IMR-90 (cell line): Measurements from ENCODE around the gene FMN2. TPM values are rescaled to one million over a fixed set of nuclear protein-coding genes. Genes with fewer than 3 reads are reported as not detected.

Experiments
- ATAC-seq: fragments of 200-7000 bp; cut with Tn5 transposase; 2 replicates; pipeline ENCODE4 v1.9.1; 2020; ENCODE audit warnings: low read depth, mild to moderate bottlenecking, moderate library complexity
- BruUV-seq: library from RNA; stranded (reverse); fragments of 400-500 nt; replicated peaks from 2 replicates; lab custom pipeline; 2021; lab: Mats Ljungman, UMichigan
- CTCF ChIA-PET: fragments of 300-600 bp; formaldehyde crosslinking; extraction: SDS; loops from one replicate; lab custom pipeline; 2021; ENCODE audit warnings: antibody characterized with exemption; lab: Yijun Ruan, JAX
- POLR2A ChIA-PET: fragments of 300-600 bp; sonication (Branson Sonifier 250); formaldehyde crosslinking; loops from one replicate; lab custom pipeline; 2022; ENCODE audit warnings: antibody characterized with exemption; ENCODE audit not compliant: unreplicated experiment; lab: Charles Lee
- DNase-seq: peaks from one replicate; pipeline ENCODE4 v3.0.0; 2013
- H2AFZ ChIP-seq: replicated peaks from 2 replicates; pipeline ENCODE3; 2013; ENCODE audit warnings: low read length, mild to moderate bottlenecking; ENCODE audit not compliant: poor library complexity
- H2AK5ac ChIP-seq: 2 replicates; pipeline ENCODE4 v1.6.1; 2013; ENCODE audit warnings: low read depth, low read length, inconsistent platforms
- H2AK9ac ChIP-seq: replicated peaks from 2 replicates; pipeline ENCODE3; 2013; ENCODE audit warnings: mild to moderate bottlenecking, low read depth, low read length, moderate library complexity; ENCODE audit not compliant: poor library complexity
- H2BK120ac ChIP-seq: 2 replicates; pipeline ENCODE4 v1.6.1; 2013; ENCODE audit warnings: low read depth, low read length, inconsistent platforms
- H2BK15ac ChIP-seq: 3 replicates; pipeline ENCODE4 v1.6.1; 2013; ENCODE audit warnings: low read depth, low read length, inconsistent platforms
- H2BK20ac ChIP-seq: 2 replicates; pipeline ENCODE4 v1.6.1; 2013; ENCODE audit warnings: low read depth, mild to moderate bottlenecking, inconsistent platforms, low read length, moderate library complexity
- H2BK5ac ChIP-seq: 2 replicates; pipeline ENCODE4 v1.6.1; 2013; ENCODE audit warnings: mild to moderate bottlenecking, low read depth, low read length, inconsistent platforms; ENCODE audit not compliant: poor library complexity, severe bottlenecking
- H3K14ac ChIP-seq: replicated peaks from 2 replicates; pipeline ENCODE4 v1.6.1; 2013; ENCODE audit warnings: low read depth, low read length, inconsistent platforms
- H3K18ac ChIP-seq: 2 replicates; pipeline ENCODE4 v1.6.1; 2013; ENCODE audit warnings: low read depth, low read length, control low read depth
- H3K23ac ChIP-seq: 2 replicates; pipeline ENCODE4 v1.6.1; 2013; ENCODE audit warnings: low read depth, low read length, inconsistent platforms
- H3K27ac ChIP-seq: 2 replicates; pipeline ENCODE4 v1.5.1; 2013; ENCODE audit warnings: mild to moderate bottlenecking, control low read depth, low read length; ENCODE audit not compliant: insufficient read depth
- H3K27me3 ChIP-seq: 2 replicates; pipeline ENCODE4 v1.6.1; 2013; ENCODE audit warnings: low read length; ENCODE audit not compliant: control insufficient read depth, insufficient read depth
- H3K36me3 ChIP-seq: 2 replicates; pipeline ENCODE4 v1.6.1; 2013; ENCODE audit warnings: low read length, mixed read lengths; ENCODE audit not compliant: control insufficient read depth, insufficient read depth
- H3K4ac ChIP-seq: 2 replicates; pipeline ENCODE4 v1.6.1; 2013; ENCODE audit warnings: low read depth, low read length, inconsistent platforms
- H3K4me1 ChIP-seq: 2 replicates; pipeline ENCODE4 v1.6.1; 2013; ENCODE audit warnings: low read length, mixed read lengths; ENCODE audit not compliant: control insufficient read depth, insufficient read depth
- H3K4me2 ChIP-seq: 2 replicates; pipeline ENCODE4 v1.6.1; 2013; ENCODE audit warnings: low read depth, mild to moderate bottlenecking, control low read depth, low read length, moderate library complexity
- H3K4me3 ChIP-seq: 2 replicates; pipeline ENCODE4 v1.5.1; 2013; ENCODE audit warnings: low read depth, mild to moderate bottlenecking, control low read depth, low read length, moderate library complexity; ENCODE audit not compliant: insufficient read depth
- H3K56ac ChIP-seq: 2 replicates; pipeline ENCODE4 v1.6.1; 2013; ENCODE audit warnings: low read length, inconsistent platforms; ENCODE audit not compliant: insufficient read depth; ENCODE audit errors: extremely low read depth
- H3K79me1 ChIP-seq, 2 experiments: 2 replicates each; pipeline ENCODE4 v1.6.1; 2013; ENCODE audit warnings: low read length in 2 of 2, inconsistent platforms in 1 of 2, low read depth in 1 of 2
- H3K9ac ChIP-seq: 2 replicates; pipeline ENCODE4 v1.6.1; 2013; ENCODE audit warnings: low read depth, low read length, control low read depth
- H3K9me1 ChIP-seq: 2 replicates; pipeline ENCODE4 v1.6.1; 2013; ENCODE audit warnings: low read length, inconsistent platforms; ENCODE audit not compliant: insufficient read depth
- H3K9me3 ChIP-seq: 2 replicates; pipeline ENCODE4 v1.6.1; 2013; ENCODE audit warnings: low read length; ENCODE audit not compliant: control insufficient read depth, insufficient read depth
- H4K20me1 ChIP-seq: 2 replicates; pipeline ENCODE4 v1.6.1; 2013; ENCODE audit warnings: low read length, inconsistent platforms; ENCODE audit not compliant: insufficient read depth
- H4K5ac ChIP-seq: 2 replicates; pipeline ENCODE4 v1.6.1; 2013; ENCODE audit warnings: mild to moderate bottlenecking, low read depth, low read length, control low read depth
- H4K8ac ChIP-seq, 2 experiments: 2 replicates each; pipeline ENCODE4 v1.6.1; 2013; ENCODE audit warnings: low read depth in 2 of 2, low read length in 2 of 2, control low read depth in 1 of 2, inconsistent platforms in 1 of 2
- H4K91ac ChIP-seq: 2 replicates; pipeline ENCODE4 v1.6.1; 2013; ENCODE audit warnings: low read depth, low read length, inconsistent platforms; ENCODE audit not compliant: insufficient read depth
- BHLHE40 ChIP-seq: fragments of 150-350 bp; IDR thresholded peaks from 2 replicates; pipeline ENCODE4 v1.6.1; 2016; ENCODE audit warnings: mild to moderate bottlenecking, low read depth, low read length
- FOS ChIP-seq: fragments of 150-350 bp; IDR thresholded peaks from 2 replicates; pipeline ENCODE4 v1.6.1; 2016; ENCODE audit warnings: low read depth, low read length
- MAFK ChIP-seq: IDR thresholded peaks from 2 replicates; pipeline ENCODE4 v1.6.1; 2012; ENCODE audit warnings: low read depth, low read length, improper control_type of control experiment
- POLR2A ChIP-seq: IDR thresholded peaks from 2 replicates; pipeline ENCODE4 v1.6.1; 2012; ENCODE audit warnings: mild to moderate bottlenecking, low read depth, low read length
- RCOR1 ChIP-seq: IDR thresholded peaks from 2 replicates; pipeline ENCODE4 v1.6.1; 2012; ENCODE audit warnings: mild to moderate bottlenecking, low read length, improper control_type of control experiment; ENCODE audit not compliant: insufficient replicate concordance
- RFX5 ChIP-seq: IDR thresholded peaks from 2 replicates; pipeline ENCODE4 v1.8.0; 2012; ENCODE audit warnings: low read depth, mild to moderate bottlenecking, low read length, moderate library complexity
- WGBS, 2 experiments: methylation state at CpG; one replicate each; pipeline versions ENCODE4 v1.1.5 to v1.1.7; 2013; ENCODE audit warnings: missing lambda C conversion rate in 2 of 2; ENCODE audit not compliant: insufficient read length in 1 of 2; ENCODE audit errors: extremely low coverage in 2 of 2; 5-methylcytosine and 5-hydroxymethylcytosine counted together
- dilution Hi-C: fragments of 300-500 bp; cut with HindIII; formaldehyde crosslinking; loops from one replicate; pipeline ENCODE4 v1.14.3; 2018; ENCODE audit warnings: low sequenced_read_pairs; ENCODE audit not compliant: unreplicated experiment
- in situ Hi-C: fragments of 300-500 bp; cut with MboI; formaldehyde crosslinking; loops from 3 replicates; pipeline ENCODE4 v1.14.3; 2019; ENCODE audit warnings: low sequenced_read_pairs, inconsistent platforms, mixed read lengths
- intact Hi-C: fragments of 100-400 bp; cut with micrococcal nuclease; formaldehyde crosslinking; loops from 2 replicates; pipeline ENCODE4 v1.10.0; 2022
- polyA plus RNA-seq, 3 experiments: library from polyadenylated mRNA; depleted of rRNA; stranded (reverse); fragments of >200 nt; gene quantifications; 2 replicates each; pipeline ENCODE4 v1.2.3, GENCODE V29; 2012; ENCODE audit warnings: low replicate concordance in 1 of 3
- total RNA-seq: library from RNA; depleted of rRNA; stranded (reverse); fragments of >200 nt; gene quantifications from 2 replicates; pipeline ENCODE4 v1.2.3, GENCODE V29; 2012
- TF ChIP-seq, protein P1 (sequence below): conservative IDR thresholded peaks from 2 replicates; pipeline ENCODE4 v1.5.1; 2012; ENCODE audit warnings: mild to moderate bottlenecking, low read depth, low read length, improper control_type of control experiment

FMN2 gene
- total and polyA plus RNA-seq, 2 of the 4 experiments (the other 2 are of a cell fraction), result 29.0 to 35.8 TPM

GRCh38 chr1:240363315-240363714 lies 271.6 kb downstream of the FMN2 start:
- Histone ChIP-seq H4K8ac (peak overlapping the region in 1 of 2 experiments; percentile 35; a peak in 1 of 4 replicates), H2BK120ac (no peak overlapping the region), H3K56ac (no peak overlapping the region), H3K27me3 (no peaks in the 10 kb centered on the region), H4K91ac (no peak overlapping the region; the same call in 1 of the 2 replicates), H2BK5ac (no peak overlapping the region), H2BK15ac (no peak overlapping the region), H3K18ac (no peak overlapping the region), H3K27ac (no peak overlapping the region), H3K14ac (no peak overlapping the region), H3K79me1 (peaks cover 5 to 8% of the 10 kb centered on the region in 2 experiments; a peak in 3 of 4 replicates), H3K23ac (no peak overlapping the region), H2AK9ac (no peak overlapping the region), H3K4me1 (no peaks in the 10 kb centered on the region), H3K36me3 (peaks cover 3% of the 10 kb centered on the region; the same call in 1 of the 2 replicates), H4K5ac (no peak overlapping the region), H4K20me1 (no peaks in the 10 kb centered on the region), H3K4me2 (no peak overlapping the region), H2AFZ (no peak overlapping the region), H3K9me3 (no peaks in the 10 kb centered on the region), H2BK20ac (no peak overlapping the region), H3K4ac (no peak overlapping the region; the same call in 1 of the 2 replicates), H3K9me1 (no peaks in the 10 kb centered on the region), H3K4me3 (no peak overlapping the region), H2AK5ac (0 out of 2 replicates have a peak overlapping the region, but pooled peaks have one; percentile 30), H3K9ac (no peak overlapping the region)
- 79% methylated on average over 2 of the region's 5 CpGs; no CpG with 5 or more reads in 1 of the 2 experiments for WGBS, 2 experiments
- ChIA-PET POLR2A (no interaction called here), CTCF (interaction anchor here (0.6 kb wide), 1 partner anchor 107 kb away, joined by 3 read pairs; no protein-coding TSS in a partner anchor)
- no peak for TF ChIP-seq RFX5
- no peak for TF ChIP-seq RCOR1
- no peak for TF ChIP-seq BHLHE40
- no peak for TF ChIP-seq POLR2A
- TF ChIP-seq, protein P1, sequence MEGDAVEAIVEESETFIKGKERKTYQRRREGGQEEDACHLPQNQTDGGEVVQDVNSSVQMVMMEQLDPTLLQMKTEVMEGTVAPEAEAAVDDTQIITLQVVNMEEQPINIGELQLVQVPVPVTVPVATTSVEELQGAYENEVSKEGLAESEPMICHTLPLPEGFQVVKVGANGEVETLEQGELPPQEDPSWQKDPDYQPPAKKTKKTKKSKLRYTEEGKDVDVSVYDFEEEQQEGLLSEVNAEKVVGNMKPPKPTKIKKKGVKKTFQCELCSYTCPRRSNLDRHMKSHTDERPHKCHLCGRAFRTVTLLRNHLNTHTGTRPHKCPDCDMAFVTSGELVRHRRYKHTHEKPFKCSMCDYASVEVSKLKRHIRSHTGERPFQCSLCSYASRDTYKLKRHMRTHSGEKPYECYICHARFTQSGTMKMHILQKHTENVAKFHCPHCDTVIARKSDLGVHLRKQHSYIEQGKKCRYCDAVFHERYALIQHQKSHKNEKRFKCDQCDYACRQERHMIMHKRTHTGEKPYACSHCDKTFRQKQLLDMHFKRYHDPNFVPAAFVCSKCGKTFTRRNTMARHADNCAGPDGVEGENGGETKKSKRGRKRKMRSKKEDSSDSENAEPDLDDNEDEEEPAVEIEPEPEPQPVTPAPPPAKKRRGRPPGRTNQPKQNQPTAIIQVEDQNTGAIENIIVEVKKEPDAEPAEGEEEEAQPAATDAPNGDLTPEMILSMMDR, result no peak
- TF ChIP-seq MAFK, result no peak
- no peak for TF ChIP-seq FOS
- DNase-seq, result no peak
- BruUV-seq, result no TSS peak
- in situ Hi-C loops, result no loop called here
- intact Hi-C loops, result no loop called here
- dilution Hi-C loops, result no loop called here
- ATAC-seq, result no peak
